Adrenal gland (tissue), 5 donors: ENCODE measurements around the gene PSG4.
"Not testable (repeated sequence)": the region's sequence is repeated elsewhere in the genome, so short reads cannot be mapped to it uniquely, and the experiment has no call there.

ENCODE experiments used
- POLR2A ChIP-seq, 2 donors: fragments of 450-650 bp; IDR thresholded peaks; one replicate each; pipeline ENCODE4 v1.6.1; 2017; ENCODE audit warnings: antibody characterized with exemption in 2 of 2, mild to moderate bottlenecking in 2 of 2, moderate library complexity in 1 of 2
- TF ChIP-seq, protein P1 (sequence below), 6 experiments: fragments of 450-650 bp in 4 of 6; fragments of 200-600 bp in 2 of 6; sonication (generic) in 1 of 6; IDR thresholded peaks; 1 replicate in 5 of 6; 2 replicates in 1 of 6; pipeline versions ENCODE4 v1.5.1 to v1.8.0; 2016 to 2021; ENCODE audit warnings: antibody characterized with exemption in 6 of 6, mild to moderate bottlenecking in 2 of 6, moderate library complexity in 1 of 6
- donor health status: DM: no; HTN: no; CAD: no.

GRCh38 chr19:43205471-43206105 lies at the start of gene PSG4:
- TF ChIP-seq, protein P1, sequence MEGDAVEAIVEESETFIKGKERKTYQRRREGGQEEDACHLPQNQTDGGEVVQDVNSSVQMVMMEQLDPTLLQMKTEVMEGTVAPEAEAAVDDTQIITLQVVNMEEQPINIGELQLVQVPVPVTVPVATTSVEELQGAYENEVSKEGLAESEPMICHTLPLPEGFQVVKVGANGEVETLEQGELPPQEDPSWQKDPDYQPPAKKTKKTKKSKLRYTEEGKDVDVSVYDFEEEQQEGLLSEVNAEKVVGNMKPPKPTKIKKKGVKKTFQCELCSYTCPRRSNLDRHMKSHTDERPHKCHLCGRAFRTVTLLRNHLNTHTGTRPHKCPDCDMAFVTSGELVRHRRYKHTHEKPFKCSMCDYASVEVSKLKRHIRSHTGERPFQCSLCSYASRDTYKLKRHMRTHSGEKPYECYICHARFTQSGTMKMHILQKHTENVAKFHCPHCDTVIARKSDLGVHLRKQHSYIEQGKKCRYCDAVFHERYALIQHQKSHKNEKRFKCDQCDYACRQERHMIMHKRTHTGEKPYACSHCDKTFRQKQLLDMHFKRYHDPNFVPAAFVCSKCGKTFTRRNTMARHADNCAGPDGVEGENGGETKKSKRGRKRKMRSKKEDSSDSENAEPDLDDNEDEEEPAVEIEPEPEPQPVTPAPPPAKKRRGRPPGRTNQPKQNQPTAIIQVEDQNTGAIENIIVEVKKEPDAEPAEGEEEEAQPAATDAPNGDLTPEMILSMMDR (IDR thresholded peaks at IDR 0.05) = not testable (repeated sequence)
- not testable (repeated sequence) for TF ChIP-seq POLR2A (IDR thresholded peaks at IDR 0.05)
